ENCODE data around the gene ARL3.
"Not testable (repeated sequence)": the region's sequence is repeated elsewhere in the genome, so short reads cannot be mapped to it uniquely, and the experiment has no call there.

The ARL3 gene

GRCh38 chr10:102669206-102670064 lies 44.8 kb downstream of the ARL3 start:
- H3K27ac ChIP-seq: no peak overlapping the region
- peak; percentile 33 for TF ChIP-seq CTCF (IDR thresholded peaks at IDR 0.05)
- no peak for TF ChIP-seq ZFX (IDR thresholded peaks at IDR 0.05; ENCODE audit: borderline replicate concordance)

- no peak overlapping the region for H3K27ac ChIP-seq
- TF ChIP-seq CTCF (IDR thresholded peaks at IDR 0.05) (no peak), ZFX (IDR thresholded peaks at IDR 0.05; ENCODE audit: borderline replicate concordance) (no peak)
Observed at GRCh38 chr10:102668326-102669107, 45.7 kb downstream of the ARL3 start.

DNA sequence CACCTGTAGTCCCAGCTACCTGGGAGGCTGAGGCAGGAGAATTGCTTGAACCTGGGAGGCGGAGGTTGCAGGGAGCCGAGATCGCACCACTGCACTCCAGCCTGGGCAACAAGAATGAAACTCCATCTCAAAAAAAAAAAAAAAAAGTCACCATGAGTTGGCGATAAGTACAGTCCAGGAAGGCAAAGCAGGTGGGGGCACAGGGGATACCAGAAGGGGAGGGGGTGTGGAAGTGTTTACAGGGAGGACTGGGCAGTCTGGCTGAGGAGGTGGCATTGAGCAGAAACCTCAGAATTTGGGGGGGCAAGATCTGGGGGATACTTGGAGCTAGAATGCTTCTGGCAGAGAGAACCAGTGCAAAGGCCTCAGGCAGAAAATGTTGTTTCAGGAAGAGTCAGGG lies 46.8 kb downstream of the ARL3 start:
- not testable (repeated sequence) for H3K27ac ChIP-seq

GRCh38 chr10:102665904-102666509 lies 48.2 kb downstream of the ARL3 start:
- no peak overlapping the region for H3K27ac ChIP-seq
- TF ChIP-seq ZFX (IDR thresholded peaks at IDR 0.05; ENCODE audit: borderline replicate concordance) (no peak), CTCF (IDR thresholded peaks at IDR 0.05) (no peak)

DNA sequence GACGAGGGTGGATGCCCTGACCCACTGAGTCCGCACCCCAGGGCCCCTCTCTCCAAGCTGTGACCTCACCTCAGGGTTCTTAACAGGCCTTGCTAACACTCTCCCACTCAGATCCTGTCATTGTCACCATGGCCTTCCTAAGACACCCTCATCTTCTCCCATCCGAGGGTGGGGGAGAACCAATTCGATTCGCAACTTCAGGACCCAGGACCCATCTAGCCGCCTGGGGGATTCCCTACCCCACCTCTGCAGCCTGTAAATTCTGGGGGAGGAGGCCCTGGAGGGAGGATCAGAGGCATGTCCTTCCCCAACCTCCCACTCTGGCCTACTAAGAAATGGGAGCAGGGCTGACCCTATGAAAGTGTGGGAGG lies 52.6 kb downstream of the ARL3 start:
- no peak overlapping the region for H3K27ac ChIP-seq

GRCh38 chr10:102660888-102661657 lies 53.1 kb downstream of the ARL3 start:
- TF ChIP-seq ZFX (IDR thresholded peaks at IDR 0.05; ENCODE audit: borderline replicate concordance) (no peak), CTCF (IDR thresholded peaks at IDR 0.05) (no peak)
- no peak overlapping the region for H3K27ac ChIP-seq

More for the DNA sequence above, 52.6 kb downstream of the ARL3 start:
- TF ChIP-seq CTCF (IDR thresholded peaks at IDR 0.05) (no peak), ZFX (IDR thresholded peaks at IDR 0.05; ENCODE audit: borderline replicate concordance) (no peak)

- peak overlapping the region; percentile 30; the same call in 1 of the 2 replicates for H3K27ac ChIP-seq
Observed at GRCh38 chr10:102658802-102659201, 55.4 kb downstream of the ARL3 start.

More at GRCh38 chr10:102658802-102659201, 55.4 kb downstream of the ARL3 start:
- TF ChIP-seq CTCF (IDR thresholded peaks at IDR 0.05): no peak
- TF ChIP-seq ZFX (IDR thresholded peaks at IDR 0.05; ENCODE audit: borderline replicate concordance): no peak
